CD14-positive monocyte (primary cell): ENCODE measurements around the gene ADAM22. TPM values are rescaled to one million over a fixed set of nuclear protein-coding genes. Genes with fewer than 3 reads are reported as not detected.

Experiments
- DNase-seq, 3 donors: peaks; one replicate each; pipeline ENCODE4 v3.0.0-alpha.2; 2011 to 2022
- H2AFZ ChIP-seq: 2 replicates; pipeline ENCODE4 v1.6.0; 2012; ENCODE audit warnings: mild to moderate bottlenecking, low read depth, low read length, inconsistent platforms; ENCODE audit not compliant: insufficient read depth, poor library complexity, severe bottlenecking
- H3K27ac ChIP-seq, 2 donors: 1 replicate in 1 of 2; 2 replicates in 1 of 2; pipeline ENCODE4 v1.5.1; 2012 to 2013; ENCODE audit warnings: low read length in 2 of 2, control low read depth in 1 of 2, inconsistent platforms in 1 of 2, low read depth in 1 of 2, mild to moderate bottlenecking in 1 of 2
- H3K27me3 ChIP-seq, 2 donors: one replicate each; pipeline versions ENCODE4 v1.6.0 to v1.6.1; 2011 to 2013; ENCODE audit warnings: low read length in 2 of 2; ENCODE audit not compliant: control insufficient read depth in 2 of 2, insufficient read depth in 2 of 2
- H3K36me3 ChIP-seq, 2 donors: replicated peaks in 1 of 2; 1 replicate in 1 of 2; 2 replicates in 1 of 2; pipeline versions ENCODE4 v1.5.1 to v1.6.1; 2012 to 2013; ENCODE audit warnings: low read length in 2 of 2, control low read depth in 1 of 2, inconsistent platforms in 1 of 2, mild to moderate bottlenecking in 1 of 2; ENCODE audit not compliant: insufficient read depth in 2 of 2, control insufficient read depth in 1 of 2
- H3K4me1 ChIP-seq, 2 donors: 1 replicate in 1 of 2; 2 replicates in 1 of 2; pipeline versions ENCODE4 v1.5.1 to v1.6.1; 2012 to 2013; ENCODE audit warnings: low read length in 2 of 2, control low read depth in 1 of 2, inconsistent platforms in 1 of 2, mild to moderate bottlenecking in 1 of 2, moderate library complexity in 1 of 2; ENCODE audit not compliant: insufficient read depth in 2 of 2, control insufficient read depth in 1 of 2
- H3K4me2 ChIP-seq: replicated peaks from 2 replicates; pipeline ENCODE3; 2012; ENCODE audit warnings: low read length, moderate library complexity, mild to moderate bottlenecking; ENCODE audit not compliant: poor library complexity, severe bottlenecking; ENCODE audit errors: extremely low read depth
- H3K4me3 ChIP-seq, 3 experiments: fragments of 200-600 bp in 1 of 3; sonication (generic) in 1 of 3; replicated peaks in 1 of 3; 1 replicate in 2 of 3; 2 replicates in 1 of 3; pipeline ENCODE4 v1.5.1; 2011 to 2013; ENCODE audit warnings: low read length in 3 of 3, mild to moderate bottlenecking in 3 of 3, control low read depth in 2 of 3, low read depth in 2 of 3, inconsistent platforms in 1 of 3, moderate library complexity in 1 of 3
- H3K79me2 ChIP-seq: 2 replicates; pipeline ENCODE4 v1.6.0; 2012; ENCODE audit warnings: mild to moderate bottlenecking, control low read depth, inconsistent platforms, low read length, moderate library complexity; ENCODE audit not compliant: insufficient read depth
- H3K9ac ChIP-seq: 2 replicates; pipeline ENCODE4 v1.6.0; 2017; ENCODE audit warnings: low read length, mild to moderate bottlenecking; ENCODE audit not compliant: insufficient read depth, poor library complexity, severe bottlenecking
- H3K9me3 ChIP-seq, 2 donors: replicated peaks in 1 of 2; 1 replicate in 1 of 2; 2 replicates in 1 of 2; pipeline versions ENCODE4 v1.5.1 to v1.6.1; 2012 to 2013; ENCODE audit warnings: low read length in 2 of 2, control low read depth in 1 of 2; ENCODE audit not compliant: control insufficient read depth in 1 of 2, insufficient read depth in 1 of 2
- H4K20me1 ChIP-seq: 2 replicates; pipeline ENCODE4 v1.6.0; 2012; ENCODE audit warnings: mild to moderate bottlenecking, low read length, control low read depth, moderate library complexity; ENCODE audit not compliant: insufficient read depth
- H3K27ac Mint-ChIP-seq, 7 donors: one replicate each; pipeline ENCODE4 v1.8.0; 2020; ENCODE audit warnings: mild to moderate bottlenecking in 7 of 7, mixed read lengths in 7 of 7, moderate library complexity in 6 of 7, inconsistent platforms in 2 of 7
- H3K27me3 Mint-ChIP-seq, 3 donors: one replicate each; pipeline ENCODE4 v1.8.0; 2021 to 2022; ENCODE audit warnings: low read depth in 3 of 3, mild to moderate bottlenecking in 3 of 3, mixed read lengths in 3 of 3, moderate library complexity in 3 of 3, inconsistent platforms in 1 of 3
- H3K36me3 Mint-ChIP-seq, 2 donors: one replicate each; pipeline ENCODE4 v1.8.0; 2020; ENCODE audit warnings: mixed read lengths in 2 of 2, inconsistent platforms in 1 of 2, mild to moderate bottlenecking in 1 of 2
- H3K4me1 Mint-ChIP-seq: one replicate; pipeline ENCODE4 v1.8.0; 2020; ENCODE audit warnings: mild to moderate bottlenecking, mixed read lengths
- H3K4me3 Mint-ChIP-seq, 2 donors: one replicate each; pipeline ENCODE4 v1.8.0; 2020; ENCODE audit warnings: mild to moderate bottlenecking in 2 of 2, mixed read lengths in 2 of 2, moderate library complexity in 1 of 2
- H3K9me3 Mint-ChIP-seq, 7 donors: one replicate each; pipeline ENCODE4 v1.8.0; 2020 to 2022; ENCODE audit warnings: mixed read lengths in 7 of 7, mild to moderate bottlenecking in 6 of 7, moderate library complexity in 6 of 7, inconsistent platforms in 2 of 7
- WGBS: methylation state at CpG from one replicate; pipeline ENCODE4 v1.1.5; 2013; ENCODE audit warnings: missing lambda C conversion rate; ENCODE audit not compliant: insufficient coverage; 5-methylcytosine and 5-hydroxymethylcytosine counted together
- intact Hi-C, 2 donors: fragments of 100-400 bp; cut with micrococcal nuclease; formaldehyde crosslinking; loops; one replicate each; pipeline versions ENCODE4 v1.15.0 to v1.15.1; 2023
- polyA plus RNA-seq, 3 donors: library from polyadenylated mRNA; depleted of rRNA in 1 of 3; unstranded in 2 of 3; stranded (reverse) in 1 of 3; fragments of 300-500 nt in 2 of 3; fragments of >200 nt in 1 of 3; fragmentation: Illumina TruSeq in 2 of 3; gene quantifications; 1 replicate in 2 of 3; 2 replicates in 1 of 3; pipeline ENCODE4 v1.2.3, GENCODE V29; 2012 to 2021
- TF ChIP-seq, protein P1 (sequence below): fragments of 200-600 bp; IDR thresholded peaks from one replicate; pipeline ENCODE4 v1.8.0; 2022; ENCODE audit warnings: antibody characterized with exemption, mild to moderate bottlenecking

The ADAM22 gene
- polyA plus RNA-seq, 3 donors = 0.01 to 0.17 TPM; not detected in 1

DNA sequence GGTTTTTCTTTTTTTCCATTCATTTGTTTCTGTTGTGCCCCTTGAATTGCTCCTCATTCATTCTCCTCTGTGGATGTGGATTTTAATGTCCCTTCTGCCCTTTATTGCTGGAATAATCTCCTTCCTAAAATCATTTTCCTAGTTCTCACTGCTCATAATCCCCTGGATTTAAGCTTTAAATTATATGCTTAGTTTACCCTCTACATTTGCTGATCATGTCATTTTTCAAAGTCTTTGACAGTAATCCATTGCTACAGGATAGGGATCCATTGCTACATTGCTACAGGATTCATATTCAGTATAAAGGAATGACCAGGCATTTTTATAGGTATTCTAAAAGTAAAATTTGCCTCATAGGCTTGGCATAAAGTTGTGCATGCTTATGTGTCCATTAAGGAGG lies 14.3 kb downstream of the ADAM22 start:
- Histone ChIP-seq H2AFZ (no peak overlapping the region), H3K79me2 (no peaks in the 10 kb centered on the region), H3K4me3 (no peak overlapping the region), H3K9ac (no peak overlapping the region), H4K20me1 (no peaks in the 10 kb centered on the region), H3K27me3 (no peaks in the 10 kb centered on the region), H3K4me1 (no peaks in the 10 kb centered on the region), H3K27ac (no peak overlapping the region), H3K9me3 (no peaks in the 10 kb centered on the region), H3K36me3 (no peaks in the 10 kb centered on the region), H3K4me2 (no peak overlapping the region)
- H3K4me3 Mint-ChIP-seq = no peak overlapping the region
- no peak for DNase-seq
- TF ChIP-seq, protein P1, sequence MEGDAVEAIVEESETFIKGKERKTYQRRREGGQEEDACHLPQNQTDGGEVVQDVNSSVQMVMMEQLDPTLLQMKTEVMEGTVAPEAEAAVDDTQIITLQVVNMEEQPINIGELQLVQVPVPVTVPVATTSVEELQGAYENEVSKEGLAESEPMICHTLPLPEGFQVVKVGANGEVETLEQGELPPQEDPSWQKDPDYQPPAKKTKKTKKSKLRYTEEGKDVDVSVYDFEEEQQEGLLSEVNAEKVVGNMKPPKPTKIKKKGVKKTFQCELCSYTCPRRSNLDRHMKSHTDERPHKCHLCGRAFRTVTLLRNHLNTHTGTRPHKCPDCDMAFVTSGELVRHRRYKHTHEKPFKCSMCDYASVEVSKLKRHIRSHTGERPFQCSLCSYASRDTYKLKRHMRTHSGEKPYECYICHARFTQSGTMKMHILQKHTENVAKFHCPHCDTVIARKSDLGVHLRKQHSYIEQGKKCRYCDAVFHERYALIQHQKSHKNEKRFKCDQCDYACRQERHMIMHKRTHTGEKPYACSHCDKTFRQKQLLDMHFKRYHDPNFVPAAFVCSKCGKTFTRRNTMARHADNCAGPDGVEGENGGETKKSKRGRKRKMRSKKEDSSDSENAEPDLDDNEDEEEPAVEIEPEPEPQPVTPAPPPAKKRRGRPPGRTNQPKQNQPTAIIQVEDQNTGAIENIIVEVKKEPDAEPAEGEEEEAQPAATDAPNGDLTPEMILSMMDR = no peak
- H3K36me3 Mint-ChIP-seq = no peaks in the 10 kb centered on the region
- H3K27me3 Mint-ChIP-seq = peaks cover 0 to 1% (median 0%) of the 10 kb centered on the region in 3 donors
- H3K9me3 Mint-ChIP-seq = peaks cover 0 to 3% (median 0%) of the 10 kb centered on the region in 7 donors
- no peaks in the 10 kb centered on the region for H3K4me1 Mint-ChIP-seq
- intact Hi-C loops = no loop called here
- H3K27ac Mint-ChIP-seq = no peak overlapping the region

- H4K20me1 ChIP-seq = no peaks in the 10 kb centered on the region
- no peaks in the 10 kb centered on the region for H3K36me3 Mint-ChIP-seq
- intact Hi-C loops = no loop called here
- H3K9me3 ChIP-seq = no peaks in the 10 kb centered on the region
- H3K27me3 Mint-ChIP-seq = peaks cover 0 to 2% (median 2%) of the 10 kb centered on the region in 3 donors
- H3K4me1 ChIP-seq = no peaks in the 10 kb centered on the region
- no peak overlapping the region for H3K27ac Mint-ChIP-seq
- no peaks in the 10 kb centered on the region for H3K79me2 ChIP-seq
- no peak overlapping the region for H3K4me3 Mint-ChIP-seq
- peaks cover 4 to 18% (median 6%) of the 10 kb centered on the region in 7 donors for H3K9me3 Mint-ChIP-seq
- H3K9ac ChIP-seq = no peak overlapping the region
- no peaks in the 10 kb centered on the region for H3K36me3 ChIP-seq
- no peaks in the 10 kb centered on the region for H3K4me1 Mint-ChIP-seq
- no peak overlapping the region for H2AFZ ChIP-seq
- no peaks in the 10 kb centered on the region for H3K27me3 ChIP-seq
- no peak overlapping the region for H3K4me3 ChIP-seq
- H3K27ac ChIP-seq = no peak overlapping the region
- no peak for DNase-seq
- H3K4me2 ChIP-seq = no peak overlapping the region
- 100% methylated on average over 1 of the region's 3 CpGs for WGBS
- TF ChIP-seq, protein P1 = no peak
These were observed 25.3 kb downstream of the ADAM22 start for GRCh38 chr7:87959336-87959735.
